Skin epidermis (tissue), 12 donors: ENCODE measurements around the gene PPIH.
"Not testable (repeated sequence)": the region's sequence is repeated elsewhere in the genome, so short reads cannot be mapped to it uniquely, and the experiment has no call there.

Source experiments
- H3K27ac ChIP-seq, 21 experiments: fragments of 200-600 bp; sonication (generic) in 11 of 21; one replicate each; pipeline ENCODE4 v1.5.0; 2020; ENCODE audit warnings: mild to moderate bottlenecking in 3 of 21, inconsistent platforms in 2 of 21, moderate library complexity in 2 of 21
- H3K4me3 ChIP-seq, 7 experiments: fragments of 200-600 bp; sonication (generic) in 2 of 7; one replicate each; pipeline ENCODE4 v1.5.0; 2020; ENCODE audit warnings: inconsistent platforms in 2 of 7, mild to moderate bottlenecking in 2 of 7, moderate library complexity in 1 of 7

The PPIH gene

GRCh38 chr1:42680921-42681683 lies 22.9 kb downstream of the PPIH start:
- Histone ChIP-seq H3K4me3 (peak overlapping the region; percentile 64 to 98 (median 90)), H3K27ac (peak overlapping the region; percentile 74 to 100 (median 93))

GRCh38 chr1:42681741-42682483 lies 23.7 kb downstream of the PPIH start, which contains the start of gene YBX1:
TSS of gene YBX1 (plus strand) at chr1:42682418. CDS start at chr1:42682566, 148 bp downstream.
- H3K4me3 ChIP-seq, result peak within 1 kb of the TSS; percentile 64 to 98 (median 90)
- H3K27ac ChIP-seq, result peak within 1 kb of the TSS; percentile 79 to 100 (median 95)

- Histone ChIP-seq H3K4me3 (peak overlapping the region; percentile 64 to 98 (median 90)), H3K27ac (peak overlapping the region; percentile 79 to 100 (median 95))
Observed at GRCh38 chr1:42682484-42682738, 24.2 kb downstream of the PPIH start.

GRCh38 chr1:42682739-42683531 lies 24.7 kb downstream of the PPIH start:
- peak overlapping the region; percentile 64 to 98 (median 90) for H3K4me3 ChIP-seq
- peak overlapping the region; percentile 79 to 100 (median 95) for H3K27ac ChIP-seq

- H3K4me3 ChIP-seq, result peak overlapping the region; percentile 64 to 98 (median 90)
- H3K27ac ChIP-seq, result peak overlapping the region in 2 of 21 experiments; percentile 96 to 97
Observed at GRCh38 chr1:42684139-42684538, 25.9 kb downstream of the PPIH start.

GRCh38 chr1:42686418-42686817 lies 28.2 kb downstream of the PPIH start:
- Histone ChIP-seq H3K4me3 (no peak overlapping the region), H3K27ac (no peak overlapping the region)

- Histone ChIP-seq H3K27ac (no peak overlapping the region), H3K4me3 (no peak overlapping the region)
Observed at GRCh38 chr1:42689912-42690311, 31.7 kb downstream of the PPIH start.

GRCh38 chr1:42690477-42691156 lies 32.4 kb downstream of the PPIH start:
- no peak overlapping the region for H3K4me3 ChIP-seq

GRCh38 chr1:42691157-42691498 lies 32.9 kb downstream of the PPIH start:
- H3K4me3 ChIP-seq, result no peak overlapping the region
- no peak overlapping the region for H3K27ac ChIP-seq

More at GRCh38 chr1:42690477-42691156, 32.4 kb downstream of the PPIH start:
- no peak overlapping the region for H3K27ac ChIP-seq

- H3K27ac ChIP-seq, result no peak overlapping the region
- no peak overlapping the region for H3K4me3 ChIP-seq
Observed at GRCh38 chr1:42692461-42692860, 34.2 kb downstream of the PPIH start.

- Histone ChIP-seq H3K27ac (no peak overlapping the region), H3K4me3 (no peak overlapping the region)
Observed at GRCh38 chr1:42692911-42693310, 34.7 kb downstream of the PPIH start.

GRCh38 chr1:42698081-42698813 lies 40.0 kb downstream of the PPIH start:
- no peak overlapping the region for H3K27ac ChIP-seq

GRCh38 chr1:42700006-42700405 lies 41.8 kb downstream of the PPIH start:
- Histone ChIP-seq H3K27ac (no peak overlapping the region), H3K4me3 (no peak overlapping the region)

More at GRCh38 chr1:42698081-42698813, 40.0 kb downstream of the PPIH start:
- no peak overlapping the region for H3K4me3 ChIP-seq

- no peak overlapping the region for H3K4me3 ChIP-seq
- H3K27ac ChIP-seq, result no peak overlapping the region
Observed at GRCh38 chr1:42703888-42704464, 45.8 kb downstream of the PPIH start.

GRCh38 chr1:42712808-42713207 lies 54.6 kb downstream of the PPIH start:
- H3K4me3 ChIP-seq, H3K27ac ChIP-seq: not testable (repeated sequence)

GRCh38 chr1:42713293-42713692 lies 55.1 kb downstream of the PPIH start:
- H3K27ac ChIP-seq, result no peak overlapping the region
- no peak overlapping the region for H3K4me3 ChIP-seq

- not testable (repeated sequence) for H3K27ac ChIP-seq, H3K4me3 ChIP-seq
Observed at GRCh38 chr1:42714441-42714840, 56.2 kb downstream of the PPIH start.

- Histone ChIP-seq H3K27ac (no peak overlapping the region), H3K4me3 (no peak overlapping the region)
Observed at GRCh38 chr1:42720868-42721267, 62.6 kb downstream of the PPIH start.

- Histone ChIP-seq H3K27ac (no peak overlapping the region), H3K4me3 (no peak overlapping the region)
Observed at GRCh38 chr1:42721926-42722325, 63.7 kb downstream of the PPIH start.
